Choroid plexus epithelial cell (primary cell): Measurements from ENCODE around the gene FRY.

Experiments
- DNase-seq: peaks from one replicate; pipeline ENCODE4 v3.0.0-alpha.2; 2010; ENCODE audit warnings: low read depth
- H3K4me3 ChIP-seq: 2 replicates; pipeline ENCODE4 v1.5.1; 2011; ENCODE audit warnings: low read depth, mild to moderate bottlenecking, control low read depth, low read length, moderate library complexity
- CTCF ChIP-seq: conservative IDR thresholded peaks from 2 replicates; pipeline ENCODE4 v1.5.1; 2011; ENCODE audit warnings: low read depth, mild to moderate bottlenecking, control low read depth, inconsistent platforms, low read length, moderate library complexity

Gene FRY

GRCh38 chr13:32272021-32272683 is 240.6 kb downstream of the FRY start:
- TF ChIP-seq CTCF: no peak
- peak; percentile 33 for DNase-seq
- no peak overlapping the region for H3K4me3 ChIP-seq

- no peak overlapping the region for H3K4me3 ChIP-seq
- no peak for DNase-seq
- TF ChIP-seq CTCF: no peak
Measured at GRCh38 chr13:32277839-32278238, 246.3 kb downstream of the FRY start.

GRCh38 chr13:32278426-32278825 is 246.9 kb downstream of the FRY start:
- H3K4me3 ChIP-seq: no peak overlapping the region
- peak; percentile 59 for DNase-seq
- no peak for TF ChIP-seq CTCF

- no peak for DNase-seq
- H3K4me3 ChIP-seq: no peak overlapping the region
- no peak for TF ChIP-seq CTCF
Measured at GRCh38 chr13:32281096-32281495, 249.5 kb downstream of the FRY start.

- TF ChIP-seq CTCF: no peak
- DNase-seq: no peak
- no peak overlapping the region for H3K4me3 ChIP-seq
Measured at GRCh38 chr13:32282096-32282711, 250.6 kb downstream of the FRY start.

- H3K4me3 ChIP-seq: no peak overlapping the region
- peak; percentile 83 for DNase-seq
- no peak for TF ChIP-seq CTCF
Measured at GRCh38 chr13:32284927-32285632, 253.5 kb downstream of the FRY start.
